Measurements from ENCODE around the gene SASH3.

DNA sequence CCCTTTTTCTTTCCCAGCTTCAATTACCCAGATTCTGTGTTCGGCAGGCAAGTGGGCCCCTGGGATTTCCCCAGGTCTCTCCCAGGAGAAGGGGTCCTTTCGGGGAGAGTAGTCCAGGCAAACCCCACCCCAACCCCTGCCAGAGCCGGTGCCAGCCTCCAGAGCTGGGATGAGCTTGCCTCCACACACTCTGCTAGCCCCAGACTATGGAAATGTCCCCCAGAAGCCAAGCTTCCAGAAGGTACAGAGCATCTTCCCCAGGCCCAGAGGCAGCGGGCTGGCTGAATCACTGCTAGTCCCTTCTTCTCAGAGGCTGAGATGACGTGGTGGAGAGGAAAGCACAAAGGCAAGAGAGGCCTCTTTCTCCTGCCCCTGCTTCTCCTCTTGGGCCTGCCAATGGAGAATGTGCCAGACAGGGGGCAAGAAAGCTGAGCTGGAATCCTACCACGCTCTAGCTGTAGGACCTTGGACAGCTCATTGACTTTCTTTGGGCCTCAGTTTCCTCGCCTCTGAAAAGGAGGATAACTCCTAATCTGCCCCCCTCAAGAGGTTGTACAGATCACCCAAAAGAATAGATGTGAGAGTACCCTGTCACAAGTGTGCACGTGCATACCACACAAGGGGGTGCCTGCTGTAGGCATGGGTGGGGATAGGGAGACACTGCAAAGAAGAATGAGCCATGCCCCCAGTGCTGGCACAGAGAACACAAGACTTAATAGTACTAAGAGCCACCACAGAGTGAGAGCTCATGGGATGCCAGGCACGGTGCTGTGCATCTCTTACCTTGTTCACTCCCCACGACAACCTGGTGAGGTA is 2.1 kb downstream of the SASH3 start:
- TF ChIP-seq, protein P1, sequence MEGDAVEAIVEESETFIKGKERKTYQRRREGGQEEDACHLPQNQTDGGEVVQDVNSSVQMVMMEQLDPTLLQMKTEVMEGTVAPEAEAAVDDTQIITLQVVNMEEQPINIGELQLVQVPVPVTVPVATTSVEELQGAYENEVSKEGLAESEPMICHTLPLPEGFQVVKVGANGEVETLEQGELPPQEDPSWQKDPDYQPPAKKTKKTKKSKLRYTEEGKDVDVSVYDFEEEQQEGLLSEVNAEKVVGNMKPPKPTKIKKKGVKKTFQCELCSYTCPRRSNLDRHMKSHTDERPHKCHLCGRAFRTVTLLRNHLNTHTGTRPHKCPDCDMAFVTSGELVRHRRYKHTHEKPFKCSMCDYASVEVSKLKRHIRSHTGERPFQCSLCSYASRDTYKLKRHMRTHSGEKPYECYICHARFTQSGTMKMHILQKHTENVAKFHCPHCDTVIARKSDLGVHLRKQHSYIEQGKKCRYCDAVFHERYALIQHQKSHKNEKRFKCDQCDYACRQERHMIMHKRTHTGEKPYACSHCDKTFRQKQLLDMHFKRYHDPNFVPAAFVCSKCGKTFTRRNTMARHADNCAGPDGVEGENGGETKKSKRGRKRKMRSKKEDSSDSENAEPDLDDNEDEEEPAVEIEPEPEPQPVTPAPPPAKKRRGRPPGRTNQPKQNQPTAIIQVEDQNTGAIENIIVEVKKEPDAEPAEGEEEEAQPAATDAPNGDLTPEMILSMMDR (IDR thresholded peaks at IDR 0.05), result no peak
- TF ChIP-seq POLR2A (IDR thresholded peaks at IDR 0.05), result no peak
